NCI-H1092 (cell line): ENCODE data around the gene FOCAD.

Source experiments
- DNase-seq: peaks from one replicate; lab custom pipeline; 2025; lab: John Stamatoyannopoulos, UW

The FOCAD gene

GRCh38 chr9:20804489-20805250, 120.6 kb downstream of the FOCAD start:
- no peak for DNase-seq

- DNase-seq, result peak; percentile 6
Measured at GRCh38 chr9:20805766-20806165, 121.7 kb downstream of the FOCAD start.

GRCh38 chr9:20808002-20808401, 123.9 kb downstream of the FOCAD start:
- DNase-seq, result no peak

- DNase-seq, result no peak
Measured at GRCh38 chr9:20811872-20812271, 127.8 kb downstream of the FOCAD start.

- no peak for DNase-seq
Measured at GRCh38 chr9:20815923-20816703, 132.1 kb downstream of the FOCAD start.

- DNase-seq, result no peak
Measured at GRCh38 chr9:20823051-20823450, 139.0 kb downstream of the FOCAD start.

- no peak for DNase-seq
Measured at GRCh38 chr9:20831028-20831427, 147.0 kb downstream of the FOCAD start.

GRCh38 chr9:20832775-20833174, 148.7 kb downstream of the FOCAD start:
- no peak for DNase-seq

- DNase-seq, result no peak
Measured at GRCh38 chr9:20835377-20836286, 151.6 kb downstream of the FOCAD start.

GRCh38 chr9:20837166-20837565, 153.1 kb downstream of the FOCAD start:
- DNase-seq, result no peak

GRCh38 chr9:20838218-20838617, 154.2 kb downstream of the FOCAD start:
- no peak for DNase-seq

- DNase-seq, result no peak
Measured at GRCh38 chr9:20844916-20845315, 160.9 kb downstream of the FOCAD start.

- no peak for DNase-seq
Measured at GRCh38 chr9:20848490-20848889, 164.4 kb downstream of the FOCAD start.

GRCh38 chr9:20853866-20854265, 169.8 kb downstream of the FOCAD start:
- DNase-seq, result no peak

GRCh38 chr9:20854444-20854843, 170.4 kb downstream of the FOCAD start:
- no peak for DNase-seq

GRCh38 chr9:20863945-20864344, 179.9 kb downstream of the FOCAD start:
- no peak for DNase-seq

- DNase-seq, result no peak
Measured at GRCh38 chr9:20865347-20865746, 181.3 kb downstream of the FOCAD start.

GRCh38 chr9:20870115-20870514, 186.1 kb downstream of the FOCAD start:
- DNase-seq, result no peak

- DNase-seq, result no peak
Measured at GRCh38 chr9:20872340-20872977, 188.4 kb downstream of the FOCAD start.

- DNase-seq, result no peak
Measured at GRCh38 chr9:20873240-20873865, 189.3 kb downstream of the FOCAD start.

- no peak for DNase-seq
Measured at GRCh38 chr9:20880271-20880670, 196.2 kb downstream of the FOCAD start.
